Activated CD8-positive, alpha-beta memory T cell treated with anti-CD3 and anti-CD28 coated beads for 4 hours (primary cell): ENCODE results near the gene ESRRA.

Experiments
- DNase-seq, 2 donors: peaks; one replicate each; pipeline ENCODE4 v3.0.0-alpha.2; 2020; ENCODE audit warnings: low read depth in 2 of 2

Gene ESRRA

DNA sequence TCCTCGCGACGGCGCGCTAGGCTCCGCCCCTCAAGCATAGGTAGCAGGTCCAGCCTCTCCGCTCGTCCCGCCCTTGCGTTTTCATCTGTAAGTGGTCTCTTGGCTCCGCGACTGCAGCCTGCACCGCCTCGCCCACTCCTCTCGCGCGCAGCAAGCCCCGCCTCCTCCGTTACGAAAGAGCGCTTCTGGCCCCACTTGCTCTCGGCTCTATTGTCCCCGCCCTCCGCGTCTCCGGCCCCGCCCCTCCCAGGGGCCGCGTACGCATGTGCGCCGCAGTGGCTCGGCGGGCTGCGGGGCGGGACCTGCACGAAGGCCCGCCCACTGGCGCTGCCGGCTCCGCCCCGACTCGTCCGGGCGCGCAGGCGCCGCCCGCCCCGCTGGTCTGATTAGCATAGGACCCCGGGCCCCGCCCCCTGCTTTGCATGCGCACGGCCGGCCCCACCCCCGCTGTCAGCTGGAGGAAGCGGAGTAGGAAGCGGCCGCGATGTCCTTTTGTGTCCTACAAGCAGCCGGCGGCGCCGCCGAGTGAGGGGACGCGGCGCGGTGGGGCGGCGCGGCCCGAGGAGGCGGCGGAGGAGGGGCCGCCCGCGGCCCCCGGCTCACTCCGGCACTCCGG is at the start of gene ESRRA:
Gene ESRRA (plus strand): TSS at position 450 of the 616 bp plus-strand sequence. CDS start 1,656 bp downstream, outside the sequence.
- DNase-seq: peak; percentile 99

DNA sequence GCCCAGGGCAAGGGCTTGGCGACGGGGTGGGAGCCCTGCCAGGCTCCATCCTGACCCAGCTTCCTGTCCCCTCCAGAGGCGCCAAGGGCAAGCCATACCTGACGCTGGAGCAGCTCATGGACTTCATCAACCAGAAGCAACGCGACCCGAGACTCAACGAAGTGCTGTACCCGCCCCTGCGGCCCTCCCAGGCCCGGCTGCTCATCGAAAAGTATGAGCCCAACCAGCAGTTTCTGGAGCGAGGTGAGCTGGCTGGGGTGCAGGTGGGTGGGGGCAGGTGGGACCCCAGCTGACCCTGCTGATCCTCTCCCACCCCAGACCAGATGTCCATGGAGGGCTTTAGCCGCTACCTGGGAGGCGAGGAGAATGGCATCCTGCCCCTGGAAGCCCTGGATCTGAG is 49.0 kb upstream of the ESRRA start:
- no peak for DNase-seq

DNA sequence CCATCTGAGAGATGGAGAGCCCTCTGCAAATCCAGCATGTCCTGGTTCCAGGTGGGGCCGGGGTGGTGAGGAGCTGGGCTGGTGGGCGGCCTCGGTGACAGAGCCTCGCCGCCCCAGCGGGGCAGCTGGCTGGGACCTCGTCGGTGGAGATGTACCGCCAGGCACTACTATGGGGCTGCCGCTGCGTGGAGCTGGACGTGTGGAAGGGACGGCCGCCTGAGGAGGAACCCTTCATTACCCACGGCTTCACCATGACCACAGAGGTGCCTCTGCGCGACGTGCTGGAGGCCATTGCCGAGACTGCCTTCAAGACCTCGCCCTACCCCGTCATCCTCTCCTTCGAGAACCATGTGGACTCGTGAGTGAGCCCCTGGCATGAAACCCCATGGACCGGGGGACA is 47.0 kb upstream of the ESRRA start:
- DNase-seq: no peak

DNA sequence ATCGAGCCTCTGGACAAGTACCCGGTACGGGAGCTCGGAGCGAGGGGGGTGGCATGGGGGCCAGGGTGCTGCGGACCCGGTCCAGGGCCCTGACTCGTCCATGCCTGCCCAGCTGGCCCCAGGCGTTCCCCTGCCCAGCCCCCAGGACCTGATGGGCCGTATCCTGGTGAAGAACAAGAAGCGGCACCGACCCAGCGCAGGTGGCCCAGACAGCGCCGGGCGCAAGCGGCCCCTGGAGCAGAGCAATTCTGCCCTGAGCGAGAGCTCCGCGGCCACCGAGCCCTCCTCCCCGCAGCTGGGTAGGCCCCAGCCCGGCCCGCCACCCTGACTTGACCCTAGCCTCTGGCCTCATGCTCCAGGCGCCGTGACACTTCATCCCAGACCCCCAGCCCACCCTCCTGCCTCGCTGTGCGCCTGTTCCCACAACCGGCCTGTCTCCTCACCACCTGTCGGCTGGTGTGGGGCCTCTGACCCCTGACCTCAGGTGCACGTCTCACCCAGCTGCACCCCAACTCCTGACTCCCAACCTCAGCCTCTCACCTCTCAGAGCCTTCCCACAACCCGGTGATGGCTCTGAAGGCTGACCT is 46.3 kb upstream of the ESRRA start:
- DNase-seq: no peak

DNA sequence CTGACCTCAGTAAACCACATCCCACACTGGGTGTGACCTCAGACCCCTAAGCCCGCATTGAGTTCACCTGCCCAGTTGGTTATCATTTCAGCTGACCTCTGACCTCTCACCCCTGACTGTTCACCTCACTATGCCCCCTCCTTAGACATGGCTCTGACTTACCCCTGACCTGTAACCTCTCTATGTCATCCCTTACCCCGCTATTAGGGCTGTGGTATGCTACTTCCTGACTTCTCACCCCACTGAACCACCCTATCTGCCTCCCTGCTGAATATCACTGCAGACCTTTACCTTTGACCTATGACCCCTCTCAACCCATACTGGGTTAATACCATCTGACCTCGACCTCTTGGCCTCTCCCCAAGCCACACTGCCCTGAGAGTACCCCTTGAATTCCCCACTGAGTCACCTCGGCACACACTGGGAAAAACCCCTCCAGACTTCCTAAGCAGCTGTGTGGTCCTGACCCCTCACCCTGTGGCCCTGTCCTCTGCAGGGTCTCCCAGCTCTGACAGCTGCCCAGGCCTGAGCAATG is 45.7 kb upstream of the ESRRA start:
- DNase-seq: no peak

DNA sequence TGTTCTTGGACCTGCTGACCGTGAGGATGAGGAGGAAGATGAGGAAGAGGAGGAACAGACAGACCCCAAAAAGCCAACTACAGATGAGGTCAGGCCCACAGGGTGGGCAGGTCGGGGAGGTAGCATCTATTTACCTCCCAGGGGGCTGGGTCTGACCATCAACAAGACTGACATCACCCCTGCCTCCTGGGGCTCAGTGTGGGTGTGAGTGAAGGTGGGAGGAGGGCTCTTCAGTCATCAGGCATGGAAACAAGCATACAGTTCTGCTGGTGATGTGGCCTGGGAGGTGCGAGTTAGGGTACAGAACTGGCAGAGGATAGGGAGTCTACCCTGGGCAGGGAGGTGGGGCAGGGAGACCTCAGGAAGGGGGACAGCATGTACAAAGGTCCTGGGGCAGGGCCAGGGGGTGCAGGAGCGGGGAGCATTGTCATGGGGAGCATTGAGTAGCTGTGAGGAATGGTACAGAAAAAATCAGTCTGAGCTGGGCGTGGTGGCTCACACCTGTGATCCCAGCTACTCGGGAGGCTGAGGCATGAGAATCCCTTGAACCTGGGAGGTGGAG is 45.1 kb upstream of the ESRRA start:
- DNase-seq: no peak

DNA sequence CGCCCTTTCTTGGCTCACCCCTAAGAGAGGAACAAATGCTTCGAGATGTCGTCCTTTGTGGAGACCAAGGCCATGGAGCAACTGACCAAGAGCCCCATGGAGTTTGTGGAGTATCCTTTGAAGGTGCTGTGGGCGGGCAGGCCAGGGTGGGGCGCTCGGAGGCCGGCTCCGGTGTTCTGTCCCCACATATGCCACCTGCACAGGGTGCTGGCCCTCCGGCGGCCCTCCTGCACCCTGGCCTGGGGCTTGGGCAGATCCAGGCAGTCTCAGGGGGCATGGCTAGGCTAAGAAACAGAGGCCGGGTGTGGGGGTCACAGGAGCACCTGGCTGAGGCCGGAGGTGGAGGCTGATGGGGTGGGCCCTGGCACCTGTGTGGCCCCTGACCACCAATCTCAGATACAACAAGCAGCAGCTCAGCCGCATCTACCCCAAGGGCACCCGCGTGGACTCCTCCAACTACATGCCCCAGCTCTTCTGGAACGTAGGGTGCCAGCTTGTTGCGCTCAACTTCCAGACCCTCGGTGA is 43.7 kb upstream of the ESRRA start:
- no peak for DNase-seq

DNA sequence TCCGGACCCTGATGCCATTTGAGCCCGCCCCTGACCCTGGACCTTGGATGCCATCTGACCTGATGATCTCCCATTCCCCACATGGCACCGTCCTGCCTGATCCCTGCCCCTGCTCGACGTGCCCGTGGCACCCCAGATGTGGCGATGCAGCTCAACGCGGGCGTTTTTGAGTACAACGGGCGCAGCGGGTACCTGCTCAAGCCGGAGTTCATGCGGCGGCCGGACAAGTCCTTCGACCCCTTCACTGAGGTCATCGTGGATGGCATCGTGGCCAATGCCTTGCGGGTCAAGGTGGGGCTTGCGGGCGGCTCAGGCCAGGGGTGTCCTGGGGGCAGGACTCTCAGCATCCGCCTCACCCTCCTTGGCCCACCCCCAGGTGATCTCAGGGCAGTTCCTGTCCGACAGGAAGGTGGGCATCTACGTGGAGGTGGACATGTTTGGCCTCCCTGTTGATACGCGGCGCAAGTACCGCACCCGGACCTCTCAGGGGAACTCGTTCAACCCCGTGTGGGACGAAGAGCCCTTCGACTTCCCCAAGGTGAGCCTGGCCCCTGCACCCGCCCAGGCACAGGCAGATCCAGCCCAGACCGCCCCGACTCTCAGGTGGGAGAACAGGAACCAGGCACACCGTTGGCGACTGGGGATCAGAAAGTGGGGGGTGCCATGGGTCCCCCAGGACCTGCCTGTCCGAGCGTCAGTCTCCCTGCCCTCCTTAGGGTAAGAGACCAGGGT is 42.9 kb upstream of the ESRRA start:
- DNase-seq: no peak

DNA sequence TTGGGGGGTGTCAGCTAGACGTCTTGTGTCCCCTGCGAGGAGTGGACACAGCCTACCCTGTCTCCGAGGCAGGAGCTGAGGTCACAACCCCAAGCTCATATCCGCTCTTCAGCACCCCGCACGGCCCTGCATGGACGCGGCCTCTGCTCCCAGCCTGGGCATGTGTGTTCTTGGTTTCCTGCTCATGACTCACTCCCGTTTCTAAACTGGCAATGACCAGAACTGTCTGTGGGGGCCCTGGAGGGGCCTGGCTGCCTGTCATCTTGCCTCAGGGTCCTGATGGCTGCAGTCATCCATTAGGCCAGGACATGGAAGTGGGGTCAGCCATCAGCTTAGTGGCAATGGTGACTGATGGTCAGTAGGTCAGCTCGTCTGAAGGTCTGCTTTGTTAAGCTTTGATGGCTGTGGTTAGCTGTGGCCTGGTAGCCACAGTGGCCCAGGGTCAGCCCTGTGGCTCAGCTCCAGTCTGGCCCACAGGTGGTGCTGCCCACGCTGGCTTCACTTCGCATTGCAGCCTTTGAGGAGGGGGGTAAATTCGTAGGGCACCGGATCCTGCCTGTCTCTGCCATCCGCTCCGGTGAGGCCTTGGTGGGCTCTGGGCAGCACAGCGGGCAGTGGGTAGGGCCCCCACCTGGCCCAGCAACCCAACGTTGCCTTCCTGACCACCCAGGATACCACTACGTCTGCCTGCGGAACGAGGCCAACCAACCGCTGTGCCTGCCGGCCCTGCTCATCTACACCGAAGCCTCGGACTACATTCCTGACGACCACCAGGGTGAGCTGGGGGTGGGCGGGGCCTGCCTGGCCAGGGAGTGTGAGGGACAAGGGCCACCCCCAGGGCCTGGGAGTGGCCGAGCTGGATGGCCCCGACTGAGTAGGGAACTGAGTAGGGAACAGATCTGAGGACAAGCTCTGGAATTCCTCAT is 42.0 kb upstream of the ESRRA start:
- no peak for DNase-seq

DNA sequence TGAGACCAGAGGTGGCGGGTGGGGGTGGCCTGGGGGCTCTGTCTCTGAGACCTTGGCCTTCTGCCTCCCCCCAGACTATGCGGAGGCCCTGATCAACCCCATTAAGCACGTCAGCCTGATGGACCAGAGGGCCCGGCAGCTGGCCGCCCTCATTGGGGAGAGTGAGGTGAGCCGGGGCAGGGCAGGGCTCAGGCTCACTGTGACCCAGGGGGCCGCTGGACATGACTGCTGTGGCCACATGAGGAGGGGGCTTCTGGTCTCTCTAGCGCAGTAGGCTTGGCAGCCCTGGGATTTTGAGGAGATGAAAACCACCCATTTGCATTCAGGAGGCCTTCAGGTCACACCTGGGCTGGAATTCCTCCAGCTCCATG is 41.4 kb upstream of the ESRRA start:
- DNase-seq: no peak

DNA sequence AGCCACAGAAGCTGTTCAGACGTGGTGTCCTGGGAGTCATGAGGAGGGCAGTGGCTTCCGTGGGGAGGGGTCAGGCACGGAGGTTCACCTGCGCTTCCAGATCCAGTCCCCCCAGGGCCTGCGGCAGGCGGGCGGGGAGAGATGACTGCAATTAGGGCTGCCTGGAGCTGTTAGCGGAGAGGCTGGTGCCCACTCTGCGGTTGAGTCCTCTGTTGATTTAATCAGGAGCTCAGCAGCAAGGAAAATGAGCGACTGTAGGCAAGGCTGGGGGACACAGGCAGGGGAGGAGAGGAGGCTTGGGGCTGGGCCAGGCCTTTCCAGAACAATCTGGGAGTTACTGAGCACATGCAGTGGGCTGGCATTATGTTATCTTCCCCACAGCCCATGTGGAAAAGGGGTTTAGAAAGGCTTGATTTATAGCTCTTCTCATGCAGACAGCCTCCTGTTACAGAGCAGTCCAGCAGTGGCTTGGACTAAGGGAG is 40.9 kb upstream of the ESRRA start:
- no peak for DNase-seq

DNA sequence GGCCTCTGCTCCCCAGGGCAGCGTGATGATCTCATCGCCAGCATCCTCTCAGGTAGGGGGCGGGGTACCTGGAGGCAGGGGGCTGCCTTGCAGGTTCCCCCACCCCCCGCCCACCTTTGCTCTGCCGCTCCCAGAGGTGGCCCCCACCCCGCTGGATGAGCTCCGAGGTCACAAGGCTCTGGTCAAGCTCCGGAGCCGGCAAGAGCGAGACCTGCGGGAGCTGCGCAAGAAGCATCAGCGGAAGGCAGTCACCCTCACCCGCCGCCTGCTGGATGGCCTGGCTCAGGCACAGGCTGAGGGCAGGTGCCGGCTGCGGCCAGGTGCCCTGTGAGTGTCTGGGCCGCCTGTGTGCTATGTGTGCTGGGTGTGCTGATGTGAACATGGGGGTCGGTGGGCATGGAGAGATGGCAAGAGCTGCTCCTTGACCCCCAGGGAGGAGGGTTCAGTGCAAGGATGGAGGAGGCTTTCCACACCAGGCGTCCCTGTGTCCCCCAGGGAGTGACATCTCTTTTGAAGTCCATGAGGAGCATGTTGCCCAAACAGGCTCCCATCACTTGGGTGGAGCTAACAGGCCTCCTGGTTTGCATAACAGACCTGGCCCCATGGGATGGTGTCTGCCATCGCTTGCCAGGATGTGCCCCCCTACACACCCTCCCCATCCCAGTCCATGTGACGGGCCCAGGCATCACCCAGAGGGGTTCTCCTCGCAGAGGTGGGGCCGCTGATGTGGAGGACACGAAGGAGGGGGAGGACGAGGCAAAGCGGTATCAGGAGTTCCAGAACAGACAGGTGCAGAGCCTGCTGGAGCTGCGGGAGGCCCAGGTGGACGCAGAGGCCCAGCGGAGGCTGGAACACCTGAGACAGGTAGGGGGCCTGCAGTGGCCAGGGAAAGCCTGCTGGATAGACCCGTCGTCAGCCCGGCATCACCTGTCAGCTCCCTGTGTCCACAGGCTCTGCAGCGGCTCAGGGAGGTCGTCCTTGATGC is 39.9 kb upstream of the ESRRA start:
- DNase-seq: no peak

DNA sequence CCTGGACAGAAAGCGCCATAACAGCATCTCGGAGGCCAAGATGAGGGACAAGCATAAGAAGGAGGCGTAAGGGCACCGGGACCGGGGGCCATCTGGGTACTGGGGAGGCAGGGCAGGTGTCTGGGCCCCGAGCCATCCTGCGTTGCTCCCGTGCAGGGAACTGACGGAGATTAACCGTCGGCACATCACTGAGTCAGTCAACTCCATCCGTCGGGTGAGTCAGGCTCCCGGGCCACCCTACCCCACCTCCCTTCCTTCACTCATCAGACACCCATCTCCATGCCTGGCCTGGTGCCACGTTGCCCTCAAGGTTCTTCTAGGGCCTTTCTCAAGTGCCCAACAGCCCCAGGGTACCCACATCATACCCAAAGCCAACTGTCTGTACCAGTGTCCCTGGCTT is 39.0 kb upstream of the ESRRA start:
- DNase-seq: no peak

DNA sequence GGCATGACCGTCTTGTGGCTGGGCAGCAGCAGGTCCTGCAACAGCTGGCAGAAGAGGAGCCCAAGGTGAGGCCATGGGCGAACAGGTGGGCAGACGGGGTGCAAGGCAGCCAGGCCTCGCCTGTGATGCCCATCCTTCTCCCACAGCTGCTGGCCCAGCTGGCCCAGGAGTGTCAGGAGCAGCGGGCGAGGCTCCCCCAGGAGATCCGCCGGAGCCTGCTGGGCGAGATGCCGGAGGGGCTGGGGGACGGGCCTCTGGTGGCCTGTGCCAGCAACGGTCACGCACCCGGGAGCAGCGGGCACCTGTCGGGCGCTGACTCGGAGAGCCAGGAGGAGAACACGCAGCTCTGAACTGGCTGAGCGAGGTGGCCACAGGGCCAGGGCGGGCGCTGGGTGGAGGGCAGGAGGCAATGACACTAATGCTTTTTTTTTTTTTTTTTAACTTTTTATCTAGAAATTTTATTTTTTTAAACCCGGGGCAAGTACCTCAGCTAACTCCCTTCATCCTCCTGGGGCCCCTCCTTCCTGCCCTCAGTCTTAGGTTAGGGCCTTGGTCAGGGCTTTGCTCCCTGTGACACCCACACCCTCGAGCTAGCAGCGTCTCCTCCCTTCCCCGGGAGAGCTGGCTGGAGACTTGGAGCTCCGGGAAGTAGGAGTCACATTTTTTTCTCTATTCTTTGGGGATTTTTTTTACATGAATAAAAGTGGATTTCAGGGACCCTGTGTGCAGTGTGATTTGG is 37.9 kb upstream of the ESRRA start:
- DNase-seq: no peak

DNA sequence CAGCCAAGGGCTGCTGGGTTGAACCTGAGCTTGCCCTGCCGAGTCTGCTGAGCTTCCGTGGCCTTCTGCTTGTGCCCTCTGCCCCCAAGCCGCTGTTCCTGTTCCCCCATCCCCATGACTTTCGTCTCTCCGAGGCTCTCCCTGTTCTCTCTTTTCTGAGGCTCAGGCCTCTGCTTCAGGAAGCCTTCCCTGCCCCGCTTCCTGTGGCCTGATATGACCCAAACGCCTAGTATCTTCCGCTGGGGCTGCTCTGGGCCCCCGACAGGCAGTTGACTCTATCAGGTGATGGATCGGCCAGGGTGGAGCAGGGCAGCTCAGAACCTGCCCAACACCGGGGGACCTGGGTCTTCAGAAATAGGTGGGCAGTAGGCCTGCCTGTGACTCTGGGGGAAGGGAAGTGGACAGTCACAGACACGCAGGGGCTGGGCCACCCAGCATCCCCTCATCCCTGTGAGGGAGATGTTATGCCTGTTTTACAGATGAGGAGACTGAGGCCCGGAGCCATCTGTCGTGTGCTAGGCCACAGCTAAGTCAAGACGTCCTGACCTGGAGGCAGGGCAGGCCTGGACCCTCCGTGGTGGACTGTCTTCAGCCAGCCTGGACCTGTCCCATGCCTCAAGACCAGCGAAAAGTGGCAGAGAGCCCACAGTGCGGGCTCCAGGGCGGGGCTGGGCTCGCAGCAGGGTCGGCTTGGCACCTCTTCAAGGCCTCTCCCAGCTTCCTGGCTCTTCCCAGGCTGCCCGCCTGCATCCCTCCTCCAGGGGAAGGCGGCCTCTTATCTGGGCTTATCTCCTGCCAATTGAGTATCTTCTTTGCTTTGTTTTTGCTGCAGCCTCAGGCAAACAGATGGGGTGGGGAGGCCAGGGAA is 37.1 kb upstream of the ESRRA start:
- DNase-seq: no peak

DNA sequence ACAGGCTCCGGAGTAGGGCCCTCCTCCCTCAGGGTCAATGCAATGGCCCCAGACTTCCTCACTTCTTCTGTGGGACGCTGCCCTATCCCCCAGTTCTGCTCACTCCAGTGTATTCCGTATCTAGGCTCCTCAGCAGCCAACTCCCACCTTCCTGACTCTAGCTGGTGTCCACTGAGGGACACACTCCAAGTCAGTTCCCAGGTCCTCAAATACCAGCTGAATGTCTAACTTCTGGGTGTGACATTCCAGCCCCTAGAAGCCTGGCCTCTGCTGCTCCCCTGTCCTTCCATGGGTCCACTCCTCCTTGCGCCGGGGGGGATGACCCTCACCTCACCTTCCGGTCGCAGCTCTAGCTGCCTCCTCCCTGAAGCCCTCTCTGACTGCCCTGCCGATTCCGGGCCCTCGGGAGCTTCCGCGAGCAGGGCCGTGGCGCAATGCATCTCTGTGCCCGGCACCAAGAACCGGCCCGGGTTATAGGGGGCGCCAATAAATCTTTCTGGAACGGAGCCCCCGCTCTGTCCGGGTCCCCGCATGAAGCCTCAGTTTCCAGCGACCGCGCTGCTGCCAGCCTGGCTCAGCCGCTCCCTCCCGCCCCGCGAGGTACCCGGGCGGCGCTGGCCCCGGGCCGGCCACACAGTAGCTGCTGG is 36.3 kb upstream of the ESRRA start:
- DNase-seq: no peak

DNA sequence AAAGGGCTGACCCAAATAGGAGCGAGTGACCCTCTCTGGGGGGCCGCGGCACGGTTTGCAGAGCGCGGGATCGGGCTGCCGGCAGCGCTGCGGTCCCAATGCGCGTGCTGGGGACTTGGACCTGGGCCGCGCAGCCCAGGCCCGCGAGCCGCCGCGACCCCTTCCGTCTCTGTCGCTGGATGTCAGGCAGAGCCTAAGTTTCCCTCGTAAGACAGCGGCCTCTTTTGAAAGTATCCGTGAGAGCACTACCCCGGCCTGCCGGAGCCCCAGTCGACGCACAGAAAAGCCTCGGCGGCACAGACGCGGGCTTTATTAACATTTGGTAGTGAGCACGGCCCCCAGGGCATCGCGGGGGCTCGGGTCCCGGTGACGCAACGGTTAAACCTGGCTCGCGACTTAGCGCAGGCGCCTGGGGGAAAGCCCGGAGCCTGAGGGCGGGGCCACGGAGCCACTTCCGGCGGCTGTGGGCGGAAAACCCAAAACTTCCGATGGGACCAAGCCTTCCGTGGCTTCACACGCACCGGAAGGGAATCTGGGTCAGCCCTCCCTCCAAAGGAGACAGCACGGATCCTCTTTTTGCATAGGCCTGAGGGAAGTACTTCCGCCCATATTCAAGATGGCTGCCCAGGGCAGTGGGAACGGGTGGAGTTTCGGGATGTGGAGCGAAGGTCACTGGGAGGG is 35.6 kb upstream of the ESRRA start:
- peak; percentile 94 to 96 for DNase-seq
